Activated CD4-positive, alpha-beta T cell treated with anti-CD3 and anti-CD28 coated beads, Interleukin-2, amount 50 U/mL, for 48 hours (primary cell): ENCODE results near the gene SLC24A1.

Source experiments
- DNase-seq, 2 experiments: peaks; one replicate each; pipeline ENCODE4 v3.0.0-alpha.2; 2020

The SLC24A1 gene

DNA sequence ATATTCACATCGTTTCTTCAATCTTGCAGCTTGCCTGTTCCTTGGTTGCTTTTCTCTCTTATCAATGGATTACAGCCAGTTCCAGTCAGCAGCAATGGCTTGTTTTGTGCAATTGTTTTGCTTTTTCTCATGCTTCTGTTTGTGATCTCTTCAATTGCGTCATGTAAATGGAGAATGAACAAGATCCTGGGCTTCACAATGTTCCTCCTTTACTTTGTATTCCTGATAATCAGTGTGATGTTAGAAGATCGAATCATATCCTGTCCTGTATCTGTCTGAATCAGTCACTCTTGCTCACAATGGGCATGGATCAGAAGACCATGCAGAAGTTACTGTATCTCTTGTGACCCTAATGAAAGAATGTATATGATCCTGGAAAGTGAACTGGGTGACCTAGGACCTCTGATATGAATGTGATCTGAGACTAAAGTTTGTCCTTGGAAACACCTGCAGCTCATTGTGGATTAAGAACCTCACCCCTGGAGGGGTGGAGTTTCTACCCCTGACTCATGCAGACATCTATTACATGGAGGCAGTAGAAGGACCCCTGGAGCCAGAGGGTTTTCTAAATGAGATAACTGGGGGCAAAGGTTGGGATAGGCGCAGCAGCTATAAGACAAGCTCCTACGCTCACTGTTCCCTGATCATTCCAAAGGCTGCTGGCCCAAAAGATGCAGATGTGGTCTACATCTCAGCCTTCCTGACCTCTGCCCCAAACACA lies 32.2 kb downstream of the SLC24A1 start:
- DNase-seq, result no peak

DNA sequence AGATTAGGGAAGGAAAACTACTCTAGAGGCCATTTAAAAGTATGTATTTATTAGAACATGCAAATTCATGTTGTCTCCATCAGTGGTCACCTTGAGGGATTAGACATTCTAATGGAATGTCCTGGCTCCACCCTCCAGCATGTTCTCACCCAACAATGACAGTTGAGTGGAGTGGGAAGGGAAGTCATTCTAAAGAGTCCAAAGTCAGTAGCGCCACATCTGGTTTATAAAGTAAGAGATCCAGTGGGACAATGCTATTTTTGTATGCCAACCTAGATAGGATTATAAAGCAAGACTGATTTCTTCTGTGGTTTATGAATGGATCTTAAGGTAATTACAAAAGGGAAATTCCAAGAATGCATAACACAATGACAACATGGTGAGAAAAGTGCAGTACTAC lies 33.3 kb downstream of the SLC24A1 start:
- no peak for DNase-seq

DNA sequence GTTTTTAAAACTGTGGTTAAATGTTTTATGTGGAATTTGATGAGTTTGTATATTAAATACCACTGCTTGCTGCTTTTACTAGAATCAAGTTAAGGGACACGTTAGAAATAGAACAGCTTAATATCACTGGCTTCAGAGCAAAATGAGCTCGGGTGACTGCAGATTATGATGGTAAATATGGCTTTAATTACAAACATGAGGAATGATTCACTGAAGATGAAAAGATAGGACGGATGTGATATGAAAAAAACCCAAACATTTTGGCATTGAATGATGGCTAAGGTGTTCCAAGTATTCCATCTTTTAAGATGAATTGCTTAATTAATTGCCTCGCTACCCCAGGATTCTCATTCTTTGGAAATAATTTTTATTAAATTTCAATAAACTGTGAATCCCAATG lies 33.7 kb downstream of the SLC24A1 start:
- DNase-seq, result no peak

DNA sequence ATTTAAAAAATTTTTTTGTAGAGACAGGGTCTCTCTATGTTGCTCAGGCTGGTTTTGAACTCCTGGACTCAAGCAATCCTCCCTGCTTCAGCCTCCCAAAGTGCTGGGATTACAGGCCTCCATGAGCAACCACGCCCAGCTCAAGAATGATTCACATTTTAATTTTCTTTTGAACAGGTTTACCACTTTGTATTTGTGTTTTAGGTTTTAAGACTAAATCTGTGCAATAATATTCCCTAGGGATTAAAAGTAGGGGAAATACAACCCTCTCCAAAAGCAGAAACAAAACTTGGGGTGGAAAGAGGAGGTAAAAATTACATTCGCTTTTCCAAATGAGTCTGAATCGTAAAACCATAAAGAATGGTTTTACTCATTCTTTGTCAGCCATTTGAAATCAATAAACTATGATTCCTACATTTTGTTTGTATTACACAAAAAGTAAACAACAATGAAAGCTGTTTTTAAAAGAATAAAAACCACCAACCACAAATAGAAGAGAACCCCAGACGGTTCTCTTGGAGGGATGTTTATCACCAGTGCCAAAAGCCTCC lies 37.8 kb downstream of the SLC24A1 start:
- DNase-seq, result no peak

DNA sequence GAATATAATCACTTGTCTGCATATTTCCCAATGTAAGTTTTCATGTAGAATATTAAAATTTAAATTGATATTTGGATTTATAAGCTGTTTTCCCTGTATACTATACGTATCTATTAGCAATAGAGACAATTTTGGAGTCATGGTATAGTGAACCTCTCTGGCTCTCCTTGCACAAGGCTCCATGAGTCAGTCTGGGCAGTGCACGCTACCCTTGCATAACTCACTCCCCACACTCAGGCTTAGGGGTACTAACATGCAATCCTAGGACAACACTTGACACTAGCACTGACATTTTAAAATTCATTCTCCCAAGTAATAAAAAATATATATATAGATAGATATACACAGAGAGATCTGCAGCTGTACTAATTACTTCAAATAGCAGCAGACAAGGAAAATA lies 39.2 kb downstream of the SLC24A1 start:
- no peak for DNase-seq

DNA sequence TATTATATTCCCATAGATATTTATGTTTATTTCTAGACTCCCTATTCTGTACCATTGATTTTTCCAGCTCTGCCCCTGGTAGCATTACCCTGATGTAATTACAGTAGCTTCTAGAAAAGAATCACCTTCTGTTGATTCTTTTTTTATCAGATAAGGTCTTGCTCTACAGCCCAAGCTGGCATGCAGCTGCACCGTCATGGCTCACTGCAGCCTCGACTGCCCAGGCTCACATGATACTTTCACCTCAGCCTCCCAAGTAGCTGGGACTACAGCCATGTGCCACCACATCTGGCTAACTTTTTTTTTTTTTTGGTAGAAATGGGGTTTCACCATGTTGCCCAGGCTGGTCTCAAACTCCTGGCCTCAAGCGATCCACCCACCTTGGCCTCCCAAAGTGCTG lies 41.8 kb downstream of the SLC24A1 start:
- DNase-seq, result no peak

DNA sequence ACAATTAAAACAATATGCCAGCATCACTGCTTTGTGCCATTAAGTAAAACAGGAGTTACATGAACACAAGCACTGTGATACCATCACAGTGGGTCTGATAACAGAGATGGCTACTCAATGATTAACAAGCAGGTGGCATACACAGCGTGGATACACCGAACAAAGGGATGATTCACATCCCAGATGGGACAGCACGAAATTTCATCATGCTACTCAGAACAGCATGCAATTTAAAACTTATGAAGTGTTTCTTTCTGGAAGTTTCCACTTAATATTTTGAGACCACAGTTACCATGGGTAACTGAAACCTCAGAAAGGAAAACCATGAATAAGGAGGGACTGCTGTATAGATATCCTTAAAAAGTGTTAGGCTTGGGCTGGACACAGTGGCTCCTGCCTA lies 44.5 kb downstream of the SLC24A1 start:
- no peak for DNase-seq

DNA sequence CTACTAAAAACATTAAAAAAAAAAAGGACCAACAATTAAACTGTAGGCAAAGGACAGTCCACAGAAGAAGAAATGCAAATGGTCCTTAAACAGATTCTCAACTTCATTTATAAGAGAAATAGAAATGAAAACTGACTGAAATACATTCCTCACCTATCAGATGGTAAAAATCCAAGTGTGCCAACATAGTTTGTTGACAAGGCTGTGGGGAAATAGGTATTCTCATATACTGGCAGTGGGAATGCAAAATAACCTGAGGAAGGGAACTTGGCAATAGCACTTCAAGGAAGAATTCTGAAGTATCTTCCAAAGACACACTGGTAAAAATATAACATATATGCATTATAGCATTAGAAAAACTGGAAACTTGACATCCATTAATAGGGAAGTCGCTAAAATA lies 53.8 kb downstream of the SLC24A1 start:
- no peak for DNase-seq

DNA sequence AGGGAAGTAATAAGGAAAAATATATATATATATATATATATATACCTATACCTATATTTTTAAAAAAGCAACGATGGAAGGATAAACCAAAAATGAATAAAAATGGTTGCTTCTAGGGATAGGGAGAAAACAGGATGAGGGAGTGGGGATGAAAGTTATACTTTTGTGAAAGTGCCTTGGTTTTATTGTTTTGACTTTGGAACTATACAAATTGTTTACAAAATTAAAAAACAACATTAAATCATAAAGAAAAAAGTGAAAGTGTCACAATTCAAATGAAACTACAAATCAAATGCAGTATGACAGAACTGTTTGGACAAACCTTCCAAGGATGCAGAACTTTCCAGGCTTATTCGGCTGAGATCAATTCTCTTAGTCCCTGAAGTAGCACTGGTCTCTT lies 54.4 kb downstream of the SLC24A1 start:
- DNase-seq, result no peak

DNA sequence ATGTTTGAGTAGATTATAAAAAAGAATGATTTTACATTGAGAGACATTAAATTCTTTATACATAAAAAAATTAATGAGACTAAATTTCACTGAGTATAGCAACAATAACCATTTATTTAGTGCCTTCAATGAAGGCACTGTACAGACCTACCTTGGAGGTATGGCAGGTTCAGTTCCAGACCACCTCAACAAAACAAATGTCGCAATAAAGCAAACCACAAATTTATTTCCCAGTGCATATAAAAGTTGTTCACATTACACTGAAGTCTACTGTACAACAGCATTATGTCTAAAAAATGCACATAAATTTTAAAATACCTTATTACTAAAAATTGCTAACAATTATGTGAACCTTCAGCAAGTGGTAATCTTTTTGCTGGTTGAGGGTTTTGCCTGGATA lies 58.8 kb downstream of the SLC24A1 start:
- no peak for DNase-seq

DNA sequence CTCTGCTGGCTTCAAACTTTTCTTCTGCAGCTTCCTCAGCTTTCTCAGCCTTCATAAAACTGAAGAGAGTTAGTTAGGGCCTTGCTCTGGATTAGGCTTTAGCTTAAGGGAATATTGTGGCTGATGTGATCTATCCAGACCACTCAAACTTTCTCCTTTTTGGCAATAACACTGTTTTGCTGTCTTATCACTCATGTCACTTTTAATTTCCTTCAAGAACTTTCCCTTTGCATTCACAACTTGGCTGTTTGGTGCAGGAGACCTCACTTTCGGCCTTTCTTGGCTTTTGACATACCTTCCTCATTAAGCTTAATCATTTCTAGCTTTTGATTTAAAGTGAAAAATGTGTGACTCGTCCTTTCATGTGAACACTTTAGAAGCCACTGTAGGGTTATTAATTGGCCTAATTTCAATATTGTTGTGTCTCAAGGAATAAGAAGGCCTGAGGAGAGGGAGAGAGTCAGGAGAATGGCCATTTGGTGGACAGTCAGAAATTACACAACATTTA lies 60.7 kb downstream of the SLC24A1 start:
- no peak for DNase-seq

DNA sequence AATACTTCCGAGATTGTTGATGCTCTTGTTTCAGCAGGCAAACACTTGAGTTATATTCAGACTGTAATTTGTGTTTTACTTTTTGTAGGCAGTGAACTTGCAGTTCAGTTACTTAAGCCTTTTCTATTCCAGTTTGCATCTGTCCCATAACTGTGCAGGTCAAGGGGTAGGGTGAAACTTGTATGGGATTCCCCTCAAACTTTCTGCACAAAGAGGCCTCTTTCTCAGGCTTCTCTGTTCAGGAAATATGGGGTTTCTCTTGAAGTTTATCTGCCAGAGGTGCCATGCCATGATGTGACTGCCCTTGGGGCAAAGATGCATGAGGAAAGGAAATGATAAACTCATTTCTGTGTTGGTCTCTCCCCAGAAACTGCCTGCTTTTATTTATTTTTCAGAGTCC lies 66.7 kb downstream of the SLC24A1 start:
- DNase-seq, result no peak

DNA sequence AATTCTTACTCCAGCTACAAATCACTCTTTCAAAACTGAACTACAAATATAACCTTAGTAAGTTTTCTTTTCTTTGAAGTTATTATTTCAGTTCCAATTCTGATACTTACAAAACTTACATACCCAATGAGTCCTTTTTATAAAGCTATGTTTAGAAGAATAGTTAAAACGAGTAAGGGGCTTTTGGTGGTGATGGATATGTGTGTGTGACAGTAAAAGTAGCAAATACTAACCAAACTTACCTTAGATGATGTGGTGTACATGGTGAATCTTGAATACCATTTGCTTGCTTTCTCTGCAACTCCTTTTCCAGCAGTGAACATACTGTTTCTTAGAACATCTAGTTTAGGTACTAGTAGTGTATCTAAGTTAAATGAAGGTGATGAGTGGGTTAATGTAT lies 68.4 kb downstream of the SLC24A1 start:
- no peak for DNase-seq

DNA sequence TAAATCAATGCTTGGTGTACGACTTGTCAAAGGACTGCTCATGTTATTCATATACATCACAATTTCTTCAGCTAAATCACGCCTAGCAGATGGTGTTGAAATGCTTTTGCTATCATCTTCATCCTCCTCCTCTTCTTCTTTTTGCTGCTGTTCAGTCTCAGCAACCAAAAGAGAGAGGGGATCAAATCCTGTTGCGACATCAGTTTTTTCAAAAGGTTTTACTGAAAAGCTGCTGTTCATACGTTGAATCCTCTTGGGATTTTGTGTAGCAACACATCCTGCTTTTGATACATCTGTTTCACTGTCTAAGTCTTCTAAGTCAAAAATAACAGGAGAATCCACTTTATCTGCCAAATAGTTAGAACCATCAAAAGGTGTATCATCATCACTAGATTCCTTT lies 69.0 kb downstream of the SLC24A1 start:
- no peak for DNase-seq

DNA sequence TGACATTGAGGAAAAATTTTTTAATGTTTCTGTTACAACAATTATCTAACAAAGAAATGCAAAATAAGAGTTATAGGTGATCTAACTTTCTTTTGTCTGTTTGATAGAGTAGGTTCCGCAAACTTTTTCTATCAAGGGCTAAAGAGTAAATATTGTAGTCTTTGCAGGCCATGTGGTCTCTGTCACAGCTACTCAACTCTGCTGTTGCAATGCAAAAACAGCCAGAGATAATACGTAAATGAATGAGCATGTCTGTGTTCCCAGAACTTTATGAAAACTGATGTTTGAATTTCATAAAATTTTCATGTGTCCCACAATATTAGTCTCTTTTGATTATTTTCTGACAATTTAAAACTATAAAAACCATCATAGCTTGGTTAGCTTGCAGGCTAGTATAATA lies 73.3 kb downstream of the SLC24A1 start:
- DNase-seq, result no peak
